SW480 (cell line): ENCODE data around the gene CXCR4.
A peak's percentile ranks its signal among the peaks of the same experiment; 100 is the strongest.
"Not testable (repeated sequence)": the region's sequence is repeated elsewhere in the genome, so short reads cannot be mapped to it uniquely, and the experiment has no call there.

Experiments
- DNase-seq: peaks from one replicate; pipeline ENCODE4 v3.0.0-alpha.2; 2016; ENCODE audit warnings: low spot score

Gene CXCR4

GRCh38 chr2:136077107-136077506 lies 40.8 kb downstream of the CXCR4 start:
- DNase-seq: no peak

- DNase-seq: no peak
Observed at GRCh38 chr2:136075476-136075875, 42.5 kb downstream of the CXCR4 start.

- DNase-seq: no peak
Observed at GRCh38 chr2:136072621-136073020, 45.3 kb downstream of the CXCR4 start.

GRCh38 chr2:136071887-136072286 lies 46.1 kb downstream of the CXCR4 start:
- not testable (repeated sequence) for DNase-seq

- DNase-seq: no peak
Observed at GRCh38 chr2:136070913-136071312, 47.0 kb downstream of the CXCR4 start.

GRCh38 chr2:136069773-136070172 lies 48.2 kb downstream of the CXCR4 start:
- no peak for DNase-seq

GRCh38 chr2:136068581-136069227 lies 49.2 kb downstream of the CXCR4 start:
- no peak for DNase-seq

GRCh38 chr2:136067897-136068580 lies 49.9 kb downstream of the CXCR4 start:
- DNase-seq: no peak

GRCh38 chr2:136067459-136067858 lies 50.5 kb downstream of the CXCR4 start:
- peak; percentile 54 for DNase-seq

- DNase-seq: no peak
Observed at GRCh38 chr2:136065907-136066306, 52.0 kb downstream of the CXCR4 start.

GRCh38 chr2:136065384-136065783 lies 52.6 kb downstream of the CXCR4 start:
- DNase-seq: peak; percentile 83
